MCF 10A (cell line): ENCODE results near the gene TRAPPC3. TPM values are rescaled to one million over a fixed set of nuclear protein-coding genes. Genes with fewer than 3 reads are reported as not detected.

Experiments
- BruUV-seq: library from RNA; stranded (reverse); fragments of 400-500 nt; replicated peaks from 2 replicates; lab custom pipeline; 2021; lab: Mats Ljungman, UMichigan
- CTCF ChIA-PET: fragments of 300-600 bp; sonication (Branson Sonifier 250); formaldehyde crosslinking; extraction: SDS; loops from one replicate; lab custom pipeline; 2021; ENCODE audit warnings: antibody characterized with exemption, inconsistent platforms; lab: Yijun Ruan, JAX
- POLR2A ChIA-PET: fragments of 300-600, 350-650 bp; sonication (Branson Sonifier 250); formaldehyde crosslinking; extraction: SDS; loops from one replicate; lab custom pipeline; 2020; ENCODE audit warnings: antibody characterized with exemption, inconsistent platforms; lab: Yijun Ruan, JAX
- DNase-seq: peaks from one replicate; pipeline ENCODE4 v3.0.0-alpha.2; 2018; ENCODE audit not compliant: unreplicated experiment
- H3K27ac Mint-ChIP-seq: one replicate; pipeline ENCODE4 v1.8.0; 2022; ENCODE audit warnings: mild to moderate bottlenecking, low read depth, mixed read lengths; ENCODE audit not compliant: unreplicated experiment
- H3K27me3 Mint-ChIP-seq: one replicate; pipeline ENCODE4 v1.8.0; 2022; ENCODE audit warnings: mixed read lengths; ENCODE audit not compliant: insufficient read depth, unreplicated experiment
- H3K36me3 Mint-ChIP-seq: one replicate; pipeline ENCODE4 v1.8.0; 2022; ENCODE audit warnings: mild to moderate bottlenecking, moderate library complexity, mixed read lengths; ENCODE audit not compliant: insufficient read depth, unreplicated experiment
- H3K4me1 Mint-ChIP-seq: one replicate; pipeline ENCODE4 v1.8.0; 2022; ENCODE audit warnings: mixed read lengths; ENCODE audit not compliant: insufficient read depth, unreplicated experiment
- H3K4me3 Mint-ChIP-seq: one replicate; pipeline ENCODE4 v1.8.0; 2022; ENCODE audit warnings: mild to moderate bottlenecking, moderate library complexity, mixed read lengths; ENCODE audit not compliant: unreplicated experiment
- H3K9me3 Mint-ChIP-seq: one replicate; pipeline ENCODE4 v1.8.0; 2022; ENCODE audit warnings: mixed read lengths; ENCODE audit not compliant: unreplicated experiment
- intact Hi-C: fragments of 100-400 bp; cut with micrococcal nuclease; formaldehyde crosslinking; loops from 2 replicates; pipeline ENCODE4 v1.14.1; 2022
- total RNA-seq: library from RNA; stranded (reverse); gene quantifications from 2 replicates; pipeline ENCODE4 v1.2.3, GENCODE V29; 2022
- TF ChIP-seq, protein P1 (sequence below): fragments of 200-600 bp; IDR thresholded peaks from one replicate; pipeline ENCODE4 v1.8.0; 2022; ENCODE audit warnings: antibody characterized with exemption, mild to moderate bottlenecking; ENCODE audit not compliant: unreplicated experiment

TRAPPC3 gene
- total RNA-seq, 1 experiment from 2014 or later: 72.8 TPM

DNA sequence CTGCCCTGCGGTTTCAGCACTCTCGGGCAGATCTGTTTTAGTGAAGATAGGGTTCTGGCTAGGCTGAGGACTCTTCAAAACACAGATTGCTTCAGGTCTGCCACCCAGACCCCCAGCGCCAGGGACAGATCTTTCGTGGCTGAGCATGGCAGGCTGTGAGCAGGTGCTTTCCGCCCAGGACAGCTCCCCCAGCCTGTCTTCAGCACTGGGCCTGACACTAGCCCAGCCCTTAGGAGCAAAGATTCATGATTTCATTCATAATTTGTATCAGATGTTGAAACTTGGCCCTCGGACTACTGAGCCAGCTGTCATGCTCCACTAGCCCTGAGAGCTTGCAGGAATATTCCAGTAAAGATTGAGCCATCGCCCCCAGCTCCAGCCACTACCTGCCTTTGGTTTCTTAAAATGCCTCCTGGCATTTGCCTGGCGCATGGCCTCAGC, 54.6 kb downstream of the TRAPPC3 start:
- Mint-ChIP-seq H3K9me3 (no peaks in the 10 kb centered on the region), H3K27me3 (no peaks in the 10 kb centered on the region), H3K4me3 (no peak overlapping the region), H3K27ac (no peak overlapping the region), H3K4me1 (no peaks in the 10 kb centered on the region), H3K36me3 (peaks cover 24% of the 10 kb centered on the region)
- TF ChIP-seq, protein P1, sequence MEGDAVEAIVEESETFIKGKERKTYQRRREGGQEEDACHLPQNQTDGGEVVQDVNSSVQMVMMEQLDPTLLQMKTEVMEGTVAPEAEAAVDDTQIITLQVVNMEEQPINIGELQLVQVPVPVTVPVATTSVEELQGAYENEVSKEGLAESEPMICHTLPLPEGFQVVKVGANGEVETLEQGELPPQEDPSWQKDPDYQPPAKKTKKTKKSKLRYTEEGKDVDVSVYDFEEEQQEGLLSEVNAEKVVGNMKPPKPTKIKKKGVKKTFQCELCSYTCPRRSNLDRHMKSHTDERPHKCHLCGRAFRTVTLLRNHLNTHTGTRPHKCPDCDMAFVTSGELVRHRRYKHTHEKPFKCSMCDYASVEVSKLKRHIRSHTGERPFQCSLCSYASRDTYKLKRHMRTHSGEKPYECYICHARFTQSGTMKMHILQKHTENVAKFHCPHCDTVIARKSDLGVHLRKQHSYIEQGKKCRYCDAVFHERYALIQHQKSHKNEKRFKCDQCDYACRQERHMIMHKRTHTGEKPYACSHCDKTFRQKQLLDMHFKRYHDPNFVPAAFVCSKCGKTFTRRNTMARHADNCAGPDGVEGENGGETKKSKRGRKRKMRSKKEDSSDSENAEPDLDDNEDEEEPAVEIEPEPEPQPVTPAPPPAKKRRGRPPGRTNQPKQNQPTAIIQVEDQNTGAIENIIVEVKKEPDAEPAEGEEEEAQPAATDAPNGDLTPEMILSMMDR: no peak
- no peak for DNase-seq
- POLR2A ChIA-PET: interaction anchor here (1.1 to 1.5 kb wide), 2 partner anchors 56 to 93 kb away, joined by 3 to 4 read pairs; no protein-coding TSS in a partner anchor
- BruUV-seq: no TSS peak
- CTCF ChIA-PET: interaction anchor here (0.9 to 1.5 kb wide), 2 partner anchors 41 to 150 kb away, joined by 3 to 5 read pairs; no protein-coding TSS in a partner anchor
- intact Hi-C loops: no loop called here

- TF ChIP-seq, protein P1: no peak
- no TSS peak for BruUV-seq
- Mint-ChIP-seq H3K4me3 (no peak overlapping the region), H3K27me3 (no peaks in the 10 kb centered on the region), H3K36me3 (peaks cover 24% of the 10 kb centered on the region), H3K4me1 (no peaks in the 10 kb centered on the region), H3K9me3 (no peaks in the 10 kb centered on the region), H3K27ac (no peak overlapping the region)
- intact Hi-C loops: no loop called here
- ChIA-PET CTCF (interaction anchor here (0.6 to 1.1 kb wide), 2 partner anchors 95 to 153 kb away, joined by 3 to 5 read pairs; no protein-coding TSS in a partner anchor), POLR2A (no interaction called here)
- DNase-seq: no peak
Observed at GRCh38 chr1:36093929-36094328, 55.4 kb downstream of the TRAPPC3 start.

DNA sequence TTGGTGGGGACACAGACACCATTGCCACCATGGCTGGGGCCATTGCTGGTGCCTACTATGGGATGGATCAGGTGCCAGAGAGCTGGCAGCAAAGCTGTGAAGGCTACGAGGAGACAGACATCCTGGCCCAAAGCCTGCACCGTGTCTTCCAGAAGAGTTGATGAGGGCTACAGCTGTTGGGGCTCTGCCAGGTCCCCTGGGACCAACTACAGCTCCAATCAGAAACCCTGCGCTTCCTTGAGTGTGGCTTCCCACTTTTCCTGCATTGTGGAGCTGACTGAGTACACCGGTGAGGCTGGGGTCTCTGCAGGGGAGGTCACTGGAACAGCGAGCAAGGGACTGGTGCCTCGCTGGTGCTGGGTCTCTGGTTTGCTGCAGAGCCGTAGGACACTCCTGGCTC, 56.1 kb downstream of the TRAPPC3 start:
- TF ChIP-seq, protein P1: no peak
- H3K4me1 Mint-ChIP-seq: no peaks in the 10 kb centered on the region
- H3K27ac Mint-ChIP-seq: no peak overlapping the region
- peaks cover 24% of the 10 kb centered on the region for H3K36me3 Mint-ChIP-seq
- ChIA-PET POLR2A (no interaction called here), CTCF (interaction anchor here (0.6 to 1.3 kb wide), 4 partner anchors 51 to 154 kb away, joined by 3 to 5 read pairs (median 5); partner anchors contain the start of gene TRAPPC3)
- intact Hi-C loops: no loop called here
- no peak for DNase-seq
- H3K27me3 Mint-ChIP-seq: no peaks in the 10 kb centered on the region
- no peak overlapping the region for H3K4me3 Mint-ChIP-seq
- no TSS peak for BruUV-seq
- no peaks in the 10 kb centered on the region for H3K9me3 Mint-ChIP-seq

GRCh38 chr1:36092798-36093185, 56.5 kb downstream of the TRAPPC3 start:
- Mint-ChIP-seq H3K27me3 (no peaks in the 10 kb centered on the region), H3K9me3 (no peaks in the 10 kb centered on the region), H3K4me3 (no peak overlapping the region), H3K4me1 (no peaks in the 10 kb centered on the region), H3K36me3 (peaks cover 24% of the 10 kb centered on the region), H3K27ac (no peak overlapping the region)
- POLR2A ChIA-PET: no interaction called here
- no TSS peak for BruUV-seq
- intact Hi-C loops: no loop called here
- TF ChIP-seq, protein P1: no peak
- DNase-seq: no peak
- CTCF ChIA-PET: interaction anchor here (0.6 to 1.3 kb wide), 3 partner anchors 52 to 207 kb away, joined by 3 to 5 read pairs (median 5); partner anchors contain the start of gene TRAPPC3
